Stimulated activated CD4-positive, alpha-beta T cell treated with anti-CD3 and anti-CD28 coated beads, Interleukin-1b, Interleukin-23, amount 100 ng/mL, for 1 hour (primary cell): ENCODE measurements around the gene COPRS.
A peak's percentile ranks its signal among the peaks of the same experiment; 100 is the strongest.
"Not testable (repeated sequence)": the region's sequence is repeated elsewhere in the genome, so short reads cannot be mapped to it uniquely, and the experiment has no call there.

Experiments
- DNase-seq, 2 donors: peaks; one replicate each; pipeline ENCODE4 v3.0.0-alpha.2; 2020; ENCODE audit warnings: low read depth in 2 of 2

Gene COPRS

GRCh38 chr17:31845291-31845690, 13.8 kb downstream of the COPRS start:
- DNase-seq, result no peak

DNA sequence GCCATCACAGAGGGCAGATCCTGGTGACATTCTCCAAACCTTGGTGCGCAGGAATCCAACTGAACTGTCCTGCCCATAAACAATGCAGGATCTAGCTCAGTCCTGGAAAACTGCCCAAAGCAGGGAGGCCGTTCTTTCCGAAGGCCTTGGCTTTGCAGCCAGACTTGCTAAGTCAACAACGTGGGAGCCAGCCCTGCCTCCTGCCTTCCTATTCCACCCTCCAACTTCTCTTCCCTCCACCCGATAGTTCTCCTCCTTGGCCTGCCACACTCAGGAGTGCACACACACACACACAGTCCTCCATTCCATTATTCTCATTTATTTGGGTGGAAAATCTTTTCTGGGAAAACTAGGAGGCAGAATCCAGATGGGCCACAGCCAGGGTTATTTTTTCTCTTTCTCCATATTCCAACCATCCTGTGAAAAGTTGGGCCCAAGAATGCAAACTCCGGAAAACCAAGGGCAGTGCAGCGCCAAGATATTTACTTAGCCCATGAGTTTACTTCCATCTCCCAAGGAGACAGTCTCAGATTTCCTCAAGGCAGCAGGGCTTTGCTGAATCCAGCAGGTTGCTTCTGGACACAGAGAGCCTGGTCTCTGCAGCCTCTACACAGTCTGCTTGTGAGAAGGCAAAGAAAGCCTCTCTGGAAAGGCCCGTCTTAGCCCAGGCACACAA, 15.8 kb downstream of the COPRS start:
- DNase-seq, result no peak

- peak; percentile 18 to 32 for DNase-seq
Measured at GRCh38 chr17:31842195-31843069, 16.6 kb downstream of the COPRS start.

GRCh38 chr17:31841850-31842194, 17.2 kb downstream of the COPRS start:
- DNase-seq, result no peak

- no peak for DNase-seq
Measured at GRCh38 chr17:31838636-31839225, 20.3 kb downstream of the COPRS start.

DNA sequence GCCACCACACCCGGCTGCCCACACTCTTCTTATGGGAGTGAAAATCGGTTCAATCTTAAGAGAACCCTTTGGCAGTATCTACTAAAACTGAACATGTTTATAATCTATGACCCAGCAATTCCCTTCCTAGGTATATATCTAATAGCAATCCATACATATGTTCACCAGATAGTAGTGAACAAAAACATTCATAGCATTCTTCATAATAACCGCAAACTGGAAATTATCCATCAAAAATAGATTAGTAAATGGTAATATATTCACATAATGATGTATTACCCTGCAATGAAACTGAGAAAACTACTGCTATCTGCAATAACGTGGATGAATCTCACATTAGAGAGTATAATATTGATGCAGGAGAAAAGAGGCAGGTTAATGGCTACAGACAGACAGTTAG, 23.1 kb downstream of the COPRS start:
- no peak for DNase-seq

DNA sequence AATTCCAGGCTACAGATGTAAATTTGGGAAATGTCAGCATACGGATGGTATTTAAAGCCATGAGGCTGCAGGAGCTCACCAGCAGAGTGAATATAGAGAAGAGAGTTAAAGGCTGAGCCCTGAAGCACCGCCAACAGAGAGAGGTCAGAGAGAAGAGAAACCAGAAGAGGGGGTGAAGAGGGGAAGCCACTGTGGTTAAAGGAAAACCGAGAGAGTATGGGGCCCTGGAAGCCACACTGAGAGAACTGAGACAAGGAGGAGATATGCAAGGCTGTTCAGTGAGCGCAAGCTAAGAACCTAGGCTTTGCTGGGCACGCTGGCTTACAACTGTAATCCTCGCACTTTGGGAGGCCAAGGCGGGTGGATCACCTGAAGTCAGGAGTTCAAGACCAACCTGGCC, 24.6 kb downstream of the COPRS start:
- DNase-seq, result no peak

DNA sequence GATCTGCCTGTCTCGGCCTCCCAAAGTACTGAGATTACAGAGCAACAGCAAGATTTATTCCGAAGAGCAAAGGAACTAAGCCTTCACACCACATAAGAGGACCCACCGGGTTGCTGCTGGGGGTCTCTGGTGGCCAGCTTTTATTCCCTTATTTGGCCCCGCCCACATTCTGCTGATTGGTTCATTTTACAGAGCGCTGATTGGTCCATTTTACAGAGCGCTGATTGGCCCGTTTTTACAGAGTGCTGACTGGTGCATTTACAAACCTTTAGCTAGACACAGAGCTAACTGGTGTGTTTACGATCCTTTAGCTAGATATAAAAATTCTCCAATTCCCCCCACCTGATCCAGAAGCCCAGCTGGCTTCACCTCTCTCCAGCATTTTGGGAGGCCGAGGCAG, 26.3 kb downstream of the COPRS start:
- DNase-seq, result no peak

- no peak for DNase-seq
Measured at GRCh38 chr17:31830971-31831858, 27.8 kb downstream of the COPRS start.

- no peak for DNase-seq
Measured at GRCh38 chr17:31829649-31830048, 29.4 kb downstream of the COPRS start.

- DNase-seq, result not testable (repeated sequence)
Measured at GRCh38 chr17:31828955-31829354, 30.1 kb downstream of the COPRS start.

DNA sequence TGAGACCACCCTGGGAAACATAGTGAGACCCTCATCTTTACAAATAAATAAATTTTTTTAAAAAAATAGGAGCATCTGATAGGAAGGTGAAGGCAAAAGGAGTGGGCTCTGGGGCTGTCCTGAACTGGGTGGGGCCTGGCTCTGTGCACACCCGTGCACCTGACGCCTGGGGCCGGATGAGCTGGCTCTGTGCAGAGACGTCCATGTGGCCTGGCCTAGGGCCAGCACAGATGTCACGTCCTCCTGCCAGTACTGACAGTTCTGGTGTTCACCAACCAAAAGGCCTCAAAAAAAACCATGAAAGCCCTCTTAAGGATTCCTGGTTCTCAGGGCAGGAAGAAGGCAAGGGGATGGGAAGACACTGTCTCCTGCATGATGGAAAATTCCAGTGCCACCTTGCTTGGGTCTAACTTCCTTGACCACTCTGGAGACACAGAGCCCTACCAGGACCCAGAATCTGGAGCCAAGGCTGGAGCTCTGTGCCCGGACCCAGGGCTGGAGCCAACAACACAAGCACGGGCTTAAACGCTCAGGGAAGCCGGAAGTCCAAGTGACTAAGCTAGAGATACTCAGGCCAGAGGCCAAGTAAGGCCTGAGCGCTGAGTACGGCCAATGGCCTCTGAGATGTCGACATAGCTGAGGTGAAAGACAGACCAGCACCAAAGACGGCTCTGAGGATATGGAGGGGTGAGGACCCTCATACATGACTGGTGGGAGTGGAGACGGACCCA, 32.9 kb downstream of the COPRS start:
- no peak for DNase-seq

GRCh38 chr17:31824766-31825360, 34.2 kb downstream of the COPRS start:
- DNase-seq, result no peak

DNA sequence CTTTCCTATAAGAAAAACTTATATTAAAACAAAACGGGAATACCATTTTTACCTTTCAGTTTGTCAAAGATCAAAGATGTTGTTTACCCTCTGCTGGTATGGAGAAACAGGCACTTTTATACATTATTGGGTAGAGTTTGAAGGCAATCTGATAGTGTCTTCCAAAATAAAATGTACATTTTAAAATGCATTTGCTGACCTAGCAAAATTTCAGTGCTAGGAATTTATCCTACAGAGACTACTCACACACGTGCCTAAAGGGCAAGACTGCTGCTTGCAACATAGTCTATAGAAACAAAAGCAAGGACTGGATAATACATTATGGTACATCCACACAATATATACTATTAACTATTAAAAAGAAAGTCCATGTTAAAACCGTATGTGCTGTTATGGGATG, 36.0 kb downstream of the COPRS start:
- DNase-seq, result no peak

DNA sequence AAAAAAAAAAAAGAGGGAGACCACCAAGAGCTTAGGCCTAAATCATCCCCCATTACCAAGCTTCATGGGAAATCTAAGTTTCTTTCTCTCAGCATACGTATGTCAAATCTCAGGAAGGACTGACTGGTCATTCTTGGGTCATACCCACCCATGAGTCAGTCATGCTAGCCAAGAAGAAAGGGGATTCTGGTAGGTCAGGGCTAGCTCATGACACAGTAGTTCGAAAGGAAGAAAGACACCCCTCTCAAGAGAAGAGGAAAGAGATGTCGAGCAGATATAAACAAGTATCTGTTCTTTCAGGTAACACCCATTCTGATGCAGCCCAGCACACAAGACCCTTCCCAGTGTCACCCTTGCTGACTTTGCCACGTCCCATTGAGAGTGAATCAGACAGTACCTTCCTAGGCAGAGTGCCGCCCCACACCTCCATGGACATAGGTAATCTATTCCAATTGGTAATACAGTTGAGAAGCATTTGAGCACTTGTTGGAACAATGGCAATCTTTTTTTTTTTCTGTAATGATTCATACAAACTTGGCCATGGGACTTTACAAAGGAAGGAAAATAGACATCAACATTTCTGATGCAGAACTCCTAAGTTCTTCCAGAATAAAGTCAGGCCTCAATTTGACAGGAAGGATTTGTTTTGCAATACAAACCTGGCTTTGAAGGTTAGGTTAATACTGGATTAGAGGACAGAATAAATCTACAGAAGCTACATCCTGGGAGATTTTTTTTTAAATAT, 38.2 kb downstream of the COPRS start:
- DNase-seq, result no peak

DNA sequence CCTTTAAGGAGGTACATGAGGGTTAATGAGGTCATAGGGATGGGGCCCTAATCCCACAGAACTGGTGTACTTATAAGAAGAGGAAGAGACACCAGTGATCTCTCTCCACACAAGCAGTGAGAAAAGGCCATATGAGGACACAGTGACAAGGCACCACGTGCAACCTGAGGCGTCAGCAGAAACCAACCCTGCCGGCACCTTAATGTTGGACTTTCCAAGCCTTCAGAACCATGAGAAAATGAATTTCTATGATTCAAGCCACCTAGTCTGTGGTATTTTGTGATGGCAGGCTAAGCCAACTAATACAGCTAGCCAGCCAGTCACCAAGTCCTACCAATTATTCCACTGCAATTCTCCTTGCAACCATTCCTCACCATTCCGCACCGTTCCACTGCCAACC, 39.5 kb downstream of the COPRS start:
- no peak for DNase-seq

GRCh38 chr17:31818863-31819262, 40.2 kb downstream of the COPRS start:
- DNase-seq, result not testable (repeated sequence)

DNA sequence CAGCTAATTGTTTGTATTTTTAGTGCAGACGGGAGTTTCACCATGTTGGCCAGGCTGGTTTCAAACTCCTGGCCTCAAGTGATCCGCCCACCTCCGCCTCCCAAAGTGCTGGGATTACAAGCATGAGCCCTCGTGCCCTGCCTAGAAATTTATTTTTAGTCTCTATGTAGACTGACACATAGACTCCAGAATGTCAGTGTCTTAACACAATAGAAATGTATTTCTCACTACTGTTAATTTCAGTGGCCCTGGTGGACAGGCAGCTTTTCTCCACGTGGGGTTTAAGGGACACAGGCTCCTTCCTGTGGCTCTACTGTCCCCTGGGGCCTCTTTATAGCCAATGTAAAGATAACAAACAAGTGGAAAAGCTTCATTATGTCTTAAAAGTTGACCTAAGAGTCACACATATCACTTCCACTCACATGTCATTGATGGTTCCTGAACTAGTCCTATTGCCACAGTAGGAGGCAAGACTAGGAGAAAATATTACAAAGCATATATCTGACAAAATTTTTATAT, 43.8 kb downstream of the COPRS start:
- DNase-seq, result no peak

- no peak for DNase-seq
Measured at GRCh38 chr17:31811101-31811500, 47.9 kb downstream of the COPRS start.

- DNase-seq, result not testable (repeated sequence)
Measured at GRCh38 chr17:31809876-31810275, 49.2 kb downstream of the COPRS start.
